K562 (cell line): ENCODE measurements around the gene PRRT1. TPM values are rescaled to one million over a fixed set of nuclear protein-coding genes. Genes with fewer than 3 reads are reported as not detected.

Experiments
- ARHGAP35 ChIP-seq: fragments of 450-650 bp; IDR thresholded peaks from 2 replicates; pipeline ENCODE4 v1.6.1; 2018; ENCODE audit not compliant: partially characterized antibody
- ESRRB ChIP-seq: fragments of 250-450 bp; sonication (Bioruptor Pico); IDR thresholded peaks from 2 replicates; pipeline ENCODE4 v1.5.0; 2020; ENCODE audit warnings: mild to moderate bottlenecking, moderate library complexity, borderline replicate concordance
- HDGF ChIP-seq: fragments of 450-650 bp; IDR thresholded peaks from 2 replicates; pipeline ENCODE4 v1.6.1; 2016
- ILK ChIP-seq: fragments of 450-650 bp; IDR thresholded peaks from 2 replicates; pipeline ENCODE4 v1.6.1; 2016; ENCODE audit warnings: missing genetic modification characterization, low read depth, mild to moderate bottlenecking, missing compliant biosample characterization, moderate library complexity, borderline replicate concordance
- RNF2 ChIP-seq: sonication (generic); IDR thresholded peaks from 2 replicates; pipeline ENCODE4 v1.6.1; 2016
- SRSF3 ChIP-seq: fragments of 200-400 bp; formaldehyde crosslinking; IDR thresholded peaks from 2 replicates; pipeline ENCODE4 v1.6.1; 2016; ENCODE audit warnings: mild to moderate bottlenecking, low read length, moderate library complexity; ENCODE audit not compliant: insufficient read depth
- TCFL5 ChIP-seq: fragments of 250-450 bp; sonication (Bioruptor Pico); conservative IDR thresholded peaks from 2 replicates; pipeline ENCODE4 v1.6.1; 2021; ENCODE audit warnings: mild to moderate bottlenecking, moderate library complexity, matching md5 sums
- polyA plus RNA-seq, 8 experiments: library from polyadenylated mRNA; depleted of rRNA in 4 of 8; stranded (reverse) in 5 of 8; unstranded in 3 of 8; fragments of >200 nt; fragmentation: Nextera tagmentation in 2 of 8; fragmentation: Illumina TruSeq in 1 of 8; extraction: Ambion mirVana in 2 of 8; extraction: Trizol in 1 of 8; gene quantifications; 2 replicates each; pipeline versions ENCODE4 v1.2.1 to v1.2.3, GENCODE V29; 2011 to 2014; ENCODE audit warnings: inconsistent platforms in 1 of 8, missing spikeins in 1 of 8
- total RNA-seq, 7 experiments: library from RNA; depleted of rRNA in 6 of 7; stranded (reverse); fragments of >200 nt in 6 of 7; fragmentation: Illumina TruSeq in 2 of 7; extraction: Trizol in 2 of 7; gene quantifications; 2 replicates each; pipeline versions ENCODE4 v1.2.1 to v1.2.3, GENCODE V29; 2011 to 2021; ENCODE audit warnings: low replicate concordance in 1 of 7
- TF ChIP-seq, protein P1 (sequence below): fragments of 250-450 bp; sonication (Bioruptor Pico); IDR thresholded peaks from 2 replicates; pipeline ENCODE4 v1.8.0; 2021; ENCODE audit warnings: borderline replicate concordance, mild to moderate bottlenecking, moderate library complexity; ENCODE audit not compliant: poor library complexity, severe bottlenecking
- TF ChIP-seq, protein P2 (sequence below): fragments of 250-450 bp; sonication (Bioruptor Pico); IDR thresholded peaks from 2 replicates; pipeline ENCODE4 v1.5.0; 2021
- TF ChIP-seq, protein P3 (sequence below), 2 experiments: IDR thresholded peaks in 1 of 2; conservative IDR thresholded peaks in 1 of 2; 2 replicates each; pipeline ENCODE4 v1.6.1; 2016; ENCODE audit warnings: low read depth in 2 of 2, mild to moderate bottlenecking in 1 of 2, missing compliant biosample characterization in 1 of 2, missing genetic modification characterization in 1 of 2, moderate library complexity in 1 of 2
- TF ChIP-seq, protein P4 (sequence below): fragments of 250-450 bp; sonication (Bioruptor Pico); IDR thresholded peaks from 2 replicates; pipeline ENCODE4 v1.4.0; 2020; ENCODE audit warnings: mild to moderate bottlenecking, moderate library complexity
- TF ChIP-seq, protein P5 (sequence below): fragments of 450-650 bp; IDR thresholded peaks from 2 replicates; pipeline ENCODE4 v1.6.1; 2017; ENCODE audit warnings: mild to moderate bottlenecking, moderate library complexity

Gene PRRT1
- total and polyA plus RNA-seq, 9 of the 15 experiments (the other 6 are each of a cell fraction or from before 2014, with no cell fraction given): 0.14 to 3.5 (median 0.41) TPM

DNA sequence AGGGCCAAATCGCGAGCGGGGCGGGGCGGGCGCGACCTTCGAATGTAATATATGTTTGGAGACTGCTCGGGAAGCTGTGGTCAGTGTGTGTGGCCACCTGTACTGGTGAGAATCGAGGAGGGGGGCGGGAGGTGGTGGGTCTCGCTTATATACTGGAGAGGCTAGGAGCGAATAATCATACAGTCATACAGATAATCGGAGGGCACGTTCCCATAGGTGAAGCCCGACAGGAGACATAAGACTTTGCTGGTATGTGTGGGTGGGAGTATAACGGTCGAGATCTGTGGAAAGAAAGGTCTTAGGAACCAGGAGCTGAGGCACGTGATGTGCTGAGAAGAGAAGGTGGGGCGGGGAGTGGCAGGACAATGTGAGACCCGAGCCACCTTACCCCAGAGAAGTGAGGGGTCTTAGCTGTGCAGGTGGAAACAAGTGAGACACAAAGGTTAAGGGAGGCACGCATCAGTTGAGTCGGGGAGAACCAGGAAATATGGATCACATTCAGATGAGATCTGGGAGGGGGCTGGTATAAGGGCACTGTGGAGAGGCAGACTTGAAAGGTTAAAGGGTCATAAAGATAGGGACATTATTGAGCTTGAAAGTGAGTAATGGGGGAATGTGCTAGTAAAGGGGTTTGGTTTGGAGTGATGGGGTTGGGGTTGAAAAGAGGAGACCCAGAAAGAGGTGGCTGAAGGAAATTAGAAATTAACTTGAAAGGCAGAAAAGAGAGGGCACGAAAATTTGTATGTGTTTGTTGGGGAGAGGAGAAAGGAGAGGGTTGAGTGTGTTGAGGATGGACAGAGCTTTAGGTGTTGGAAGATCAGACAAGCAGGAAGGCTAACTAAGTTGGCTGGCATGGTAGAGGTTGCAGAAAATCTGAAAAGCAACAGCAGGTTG is 27.1 kb upstream of the PRRT1 start (continued):
- TF ChIP-seq, protein P1, sequence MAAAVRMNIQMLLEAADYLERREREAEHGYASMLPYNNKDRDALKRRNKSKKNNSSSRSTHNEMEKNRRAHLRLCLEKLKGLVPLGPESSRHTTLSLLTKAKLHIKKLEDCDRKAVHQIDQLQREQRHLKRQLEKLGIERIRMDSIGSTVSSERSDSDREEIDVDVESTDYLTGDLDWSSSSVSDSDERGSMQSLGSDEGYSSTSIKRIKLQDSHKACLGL (CRISPR knock-in tag): no peak
- TF ChIP-seq, protein P2, sequence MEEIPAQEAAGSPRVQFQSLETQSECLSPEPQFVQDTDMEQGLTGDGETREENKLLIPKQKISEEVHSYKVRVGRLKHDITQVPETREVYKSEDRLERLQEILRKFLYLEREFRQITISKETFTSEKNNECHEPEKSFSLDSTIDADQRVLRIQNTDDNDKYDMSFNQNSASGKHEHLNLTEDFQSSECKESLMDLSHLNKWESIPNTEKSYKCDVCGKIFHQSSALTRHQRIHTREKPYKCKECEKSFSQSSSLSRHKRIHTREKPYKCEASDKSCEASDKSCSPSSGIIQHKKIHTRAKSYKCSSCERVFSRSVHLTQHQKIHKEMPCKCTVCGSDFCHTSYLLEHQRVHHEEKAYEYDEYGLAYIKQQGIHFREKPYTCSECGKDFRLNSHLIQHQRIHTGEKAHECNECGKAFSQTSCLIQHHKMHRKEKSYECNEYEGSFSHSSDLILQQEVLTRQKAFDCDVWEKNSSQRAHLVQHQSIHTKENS (CRISPR knock-in tag): no peak
- TF ChIP-seq ESRRB (CRISPR knock-in tag) (no peak), ARHGAP35 (no peak), SRSF3 (no peak), TCFL5 (CRISPR knock-in tag) (no peak), RNF2 (no peak), HDGF (peak; percentile 55; the same call in 1 of the 2 replicates), ILK (tag) (no peak)
- TF ChIP-seq, protein P3, sequence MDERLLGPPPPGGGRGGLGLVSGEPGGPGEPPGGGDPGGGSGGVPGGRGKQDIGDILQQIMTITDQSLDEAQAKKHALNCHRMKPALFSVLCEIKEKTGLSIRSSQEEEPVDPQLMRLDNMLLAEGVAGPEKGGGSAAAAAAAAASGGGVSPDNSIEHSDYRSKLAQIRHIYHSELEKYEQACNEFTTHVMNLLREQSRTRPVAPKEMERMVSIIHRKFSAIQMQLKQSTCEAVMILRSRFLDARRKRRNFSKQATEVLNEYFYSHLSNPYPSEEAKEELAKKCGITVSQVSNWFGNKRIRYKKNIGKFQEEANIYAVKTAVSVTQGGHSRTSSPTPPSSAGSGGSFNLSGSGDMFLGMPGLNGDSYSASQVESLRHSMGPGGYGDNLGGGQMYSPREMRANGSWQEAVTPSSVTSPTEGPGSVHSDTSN (CRISPR knock-in tag; IDR thresholded peaks at IDR 0.05; ENCODE audit: low read depth): no peak
- TF ChIP-seq, protein P3 (tag; conservative IDR thresholded peaks at IDR 0.05; ENCODE audit: low read depth): no peak
- TF ChIP-seq, protein P4, sequence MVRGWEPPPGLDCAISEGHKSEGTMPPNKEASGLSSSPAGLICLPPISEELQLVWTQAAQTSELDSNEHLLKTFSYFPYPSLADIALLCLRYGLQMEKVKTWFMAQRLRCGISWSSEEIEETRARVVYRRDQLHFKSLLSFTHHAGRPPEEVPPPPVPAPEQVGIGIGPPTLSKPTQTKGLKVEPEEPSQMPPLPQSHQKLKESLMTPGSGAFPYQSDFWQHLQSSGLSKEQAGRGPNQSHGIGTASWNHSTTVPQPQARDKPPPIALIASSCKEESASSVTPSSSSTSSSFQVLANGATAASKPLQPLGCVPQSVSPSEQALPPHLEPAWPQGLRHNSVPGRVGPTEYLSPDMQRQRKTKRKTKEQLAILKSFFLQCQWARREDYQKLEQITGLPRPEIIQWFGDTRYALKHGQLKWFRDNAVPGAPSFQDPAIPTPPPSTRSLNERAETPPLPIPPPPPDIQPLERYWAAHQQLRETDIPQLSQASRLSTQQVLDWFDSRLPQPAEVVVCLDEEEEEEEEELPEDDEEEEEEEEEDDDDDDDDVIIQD (CRISPR knock-in tag): no peak
- TF ChIP-seq, protein P5, sequence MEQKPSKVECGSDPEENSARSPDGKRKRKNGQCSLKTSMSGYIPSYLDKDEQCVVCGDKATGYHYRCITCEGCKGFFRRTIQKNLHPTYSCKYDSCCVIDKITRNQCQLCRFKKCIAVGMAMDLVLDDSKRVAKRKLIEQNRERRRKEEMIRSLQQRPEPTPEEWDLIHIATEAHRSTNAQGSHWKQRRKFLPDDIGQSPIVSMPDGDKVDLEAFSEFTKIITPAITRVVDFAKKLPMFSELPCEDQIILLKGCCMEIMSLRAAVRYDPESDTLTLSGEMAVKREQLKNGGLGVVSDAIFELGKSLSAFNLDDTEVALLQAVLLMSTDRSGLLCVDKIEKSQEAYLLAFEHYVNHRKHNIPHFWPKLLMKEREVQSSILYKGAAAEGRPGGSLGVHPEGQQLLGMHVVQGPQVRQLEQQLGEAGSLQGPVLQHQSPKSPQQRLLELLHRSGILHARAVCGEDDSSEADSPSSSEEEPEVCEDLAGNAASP: no peak
